ENCODE results near the gene SP140L. TPM values are rescaled to one million over a fixed set of nuclear protein-coding genes. Genes with fewer than 3 reads are reported as not detected.
"Not testable (repeated sequence)": the region's sequence is repeated elsewhere in the genome, so short reads cannot be mapped to it uniquely, and the experiment has no call there.

The SP140L gene
- total RNA-seq, 1 donor from 2014 or later: 2.7 TPM

DNA sequence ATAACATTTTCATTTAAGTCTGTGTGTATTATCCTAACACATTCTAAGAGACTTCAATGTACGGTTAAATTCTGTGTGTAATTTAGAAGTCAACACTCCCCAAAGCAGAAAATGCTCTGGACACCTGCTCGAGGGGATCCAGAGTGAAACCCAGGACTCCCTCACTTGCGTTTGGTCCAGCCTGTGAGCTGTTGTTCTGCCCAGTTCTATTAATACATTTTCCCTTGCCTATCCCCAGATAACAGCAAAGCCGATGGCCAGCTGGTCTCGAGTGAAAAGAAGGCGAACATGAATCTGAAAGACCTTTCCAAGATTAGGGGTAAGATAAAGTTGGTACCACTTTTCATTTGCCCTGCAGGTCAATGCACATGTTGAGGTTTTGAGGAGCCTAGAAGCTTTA lies 58.0 kb downstream of the SP140L start:
- no peak for DNase-seq (ENCODE audit: low read depth)
- no peak for TF ChIP-seq CTCF (conservative IDR thresholded peaks at IDR 0.05; ENCODE audit: low read depth, low read length)
- H3K4me3 ChIP-seq (ENCODE audit: low read depth, low read length): no peak overlapping the region

DNA sequence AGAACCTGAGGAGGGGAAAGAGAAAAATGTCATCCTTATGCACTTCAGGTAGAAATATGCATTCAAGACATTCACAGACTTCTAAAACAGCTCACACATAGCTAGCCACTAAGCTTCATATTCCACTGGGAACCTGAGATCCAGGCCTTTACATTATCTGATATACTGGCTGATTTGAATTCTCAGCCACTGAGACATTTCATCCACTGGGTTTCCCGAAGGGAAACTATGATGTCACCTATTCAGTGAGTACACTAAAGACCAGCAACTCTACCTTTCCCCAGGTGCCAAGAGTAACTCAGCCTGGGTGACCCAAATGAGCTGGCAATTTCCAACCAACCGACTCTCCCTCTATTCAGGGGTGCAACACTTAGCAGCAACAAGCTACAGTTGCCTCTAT lies 67.3 kb downstream of the SP140L start:
- TF ChIP-seq CTCF (conservative IDR thresholded peaks at IDR 0.05; ENCODE audit: low read depth, low read length): no peak
- H3K4me3 ChIP-seq (ENCODE audit: low read depth, low read length): no peak overlapping the region
- DNase-seq (ENCODE audit: low read depth): no peak

DNA sequence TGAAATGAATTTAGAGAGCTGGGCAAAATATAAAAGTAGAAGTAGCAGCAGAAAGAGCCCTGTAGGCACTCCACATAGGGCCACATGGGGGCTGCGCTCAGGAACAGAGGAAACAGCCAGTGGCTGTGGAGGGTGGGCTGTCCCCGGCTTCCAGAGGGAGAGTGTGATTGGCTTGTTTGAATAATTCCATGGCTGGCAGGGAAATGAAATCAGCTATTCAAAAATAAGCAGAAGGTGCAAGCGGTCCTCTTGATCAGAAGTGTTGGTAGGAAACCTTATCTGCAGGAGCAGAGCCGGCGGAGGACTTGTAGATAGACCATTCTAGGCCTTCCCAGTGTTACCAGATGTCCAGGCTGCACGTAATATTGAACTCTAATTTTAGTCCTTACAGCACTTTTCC lies 71.7 kb downstream of the SP140L start:
- not testable (repeated sequence) for H3K4me3 ChIP-seq (ENCODE audit: low read depth, low read length); DNase-seq (ENCODE audit: low read depth)

DNA sequence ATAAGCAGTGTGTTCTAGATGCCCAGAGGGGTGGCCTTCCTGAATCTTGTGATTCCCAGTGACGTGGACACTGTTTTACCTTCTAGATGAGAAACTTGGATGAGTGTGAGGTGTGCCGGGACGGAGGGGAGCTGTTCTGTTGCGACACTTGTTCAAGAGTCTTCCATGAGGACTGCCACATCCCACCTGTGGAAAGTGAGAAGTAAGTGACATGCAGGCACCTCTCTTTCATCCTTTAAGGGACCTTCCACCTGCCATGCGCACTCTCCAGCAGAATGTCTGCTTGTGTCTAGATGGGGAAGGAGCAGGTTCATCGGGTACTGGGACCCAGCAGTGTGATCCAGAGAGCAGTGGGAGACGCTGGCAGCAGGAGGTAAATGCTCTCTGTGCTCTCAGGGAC lies 73.0 kb downstream of the SP140L start:
- TF ChIP-seq CTCF (conservative IDR thresholded peaks at IDR 0.05; ENCODE audit: low read depth, low read length): no peak
- DNase-seq (ENCODE audit: low read depth): no peak
- H3K4me3 ChIP-seq (ENCODE audit: low read depth, low read length): no peak overlapping the region

DNA sequence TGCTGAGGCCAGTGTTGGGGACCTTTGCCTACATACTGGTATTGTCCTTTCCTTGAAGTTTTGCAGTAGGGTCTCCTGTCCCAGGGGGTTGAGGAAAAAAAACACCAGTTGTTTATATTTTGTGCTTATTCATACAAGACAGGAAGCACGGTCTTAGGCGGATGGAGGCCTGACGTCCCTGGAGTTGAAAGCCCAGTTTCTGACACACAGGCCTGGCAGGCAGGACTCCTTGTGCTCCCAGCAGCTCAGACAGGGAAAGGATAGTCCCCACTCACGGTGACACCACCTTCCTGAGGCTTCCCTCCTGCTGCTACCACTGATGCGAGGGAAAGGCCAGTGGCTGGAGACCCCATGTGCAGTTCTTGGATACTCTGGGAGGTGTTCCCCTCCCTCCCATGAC lies 73.5 kb downstream of the SP140L start:
- no peak for DNase-seq (ENCODE audit: low read depth)
- TF ChIP-seq CTCF (conservative IDR thresholded peaks at IDR 0.05; ENCODE audit: low read depth, low read length): no peak

GRCh38 chr2:230401026-230401425 lies 74.0 kb downstream of the SP140L start:
- H3K4me3 ChIP-seq (ENCODE audit: low read depth, low read length); DNase-seq (ENCODE audit: low read depth): not testable (repeated sequence)

More for the DNA sequence above, 73.5 kb downstream of the SP140L start:
- no peak overlapping the region for H3K4me3 ChIP-seq (ENCODE audit: low read depth, low read length)

- no peak for TF ChIP-seq CTCF (conservative IDR thresholded peaks at IDR 0.05; ENCODE audit: low read depth, low read length)
- H3K4me3 ChIP-seq (ENCODE audit: low read depth, low read length): no peak overlapping the region
- DNase-seq (ENCODE audit: low read depth): no peak
These were observed 76.8 kb downstream of the SP140L start for GRCh38 chr2:230403746-230404145.

DNA sequence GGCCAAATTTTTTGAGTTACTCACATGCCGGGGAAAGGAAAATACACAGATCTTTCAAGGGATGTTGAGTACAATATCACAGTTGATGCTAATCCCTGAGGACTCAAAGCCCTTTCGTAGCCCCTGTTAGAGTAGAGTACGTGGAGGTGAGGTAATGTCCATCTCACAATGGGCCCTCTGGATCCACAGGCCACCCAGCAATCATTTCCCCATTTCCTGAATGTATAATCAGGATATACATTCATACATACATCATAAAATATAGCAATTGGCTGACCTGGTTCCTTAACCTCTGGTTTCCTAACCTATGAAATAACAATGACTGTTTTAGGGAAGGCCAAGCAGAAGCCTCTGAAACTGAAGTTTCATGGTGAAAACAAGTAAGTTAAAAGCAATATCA lies 78.8 kb downstream of the SP140L start:
- H3K4me3 ChIP-seq (ENCODE audit: low read depth, low read length): no peak overlapping the region
- no peak for TF ChIP-seq CTCF (conservative IDR thresholded peaks at IDR 0.05; ENCODE audit: low read depth, low read length)
- no peak for DNase-seq (ENCODE audit: low read depth)

All from epithelial cell of proximal tubule (primary cell).